IMR-90 (cell line): Measurements from ENCODE around the gene NDUFAF2. TPM values are rescaled to one million over a fixed set of nuclear protein-coding genes. Genes with fewer than 3 reads are reported as not detected.

Experiments used
- ATAC-seq: fragments of 200-7000 bp; cut with Tn5 transposase; 2 replicates; pipeline ENCODE4 v1.9.1; 2020; ENCODE audit warnings: low read depth, mild to moderate bottlenecking, moderate library complexity
- BruUV-seq: library from RNA; stranded (reverse); fragments of 400-500 nt; replicated peaks from 2 replicates; lab custom pipeline; 2021; lab: Mats Ljungman, UMichigan
- CTCF ChIA-PET: fragments of 300-600 bp; formaldehyde crosslinking; extraction: SDS; loops from one replicate; lab custom pipeline; 2021; ENCODE audit warnings: antibody characterized with exemption; lab: Yijun Ruan, JAX
- POLR2A ChIA-PET: fragments of 300-600 bp; sonication (Branson Sonifier 250); formaldehyde crosslinking; loops from one replicate; lab custom pipeline; 2022; ENCODE audit warnings: antibody characterized with exemption; ENCODE audit not compliant: unreplicated experiment; lab: Charles Lee
- DNase-seq: peaks from one replicate; pipeline ENCODE4 v3.0.0; 2013
- H2AFZ ChIP-seq: replicated peaks from 2 replicates; pipeline ENCODE3; 2013; ENCODE audit warnings: low read length, mild to moderate bottlenecking; ENCODE audit not compliant: poor library complexity
- H2AK5ac ChIP-seq: 2 replicates; pipeline ENCODE4 v1.6.1; 2013; ENCODE audit warnings: low read depth, low read length, inconsistent platforms
- H2AK9ac ChIP-seq: replicated peaks from 2 replicates; pipeline ENCODE3; 2013; ENCODE audit warnings: mild to moderate bottlenecking, low read depth, low read length, moderate library complexity; ENCODE audit not compliant: poor library complexity
- H2BK120ac ChIP-seq: 2 replicates; pipeline ENCODE4 v1.6.1; 2013; ENCODE audit warnings: low read depth, low read length, inconsistent platforms
- H2BK15ac ChIP-seq: 3 replicates; pipeline ENCODE4 v1.6.1; 2013; ENCODE audit warnings: low read depth, low read length, inconsistent platforms
- H2BK20ac ChIP-seq: 2 replicates; pipeline ENCODE4 v1.6.1; 2013; ENCODE audit warnings: low read depth, mild to moderate bottlenecking, inconsistent platforms, low read length, moderate library complexity
- H2BK5ac ChIP-seq: 2 replicates; pipeline ENCODE4 v1.6.1; 2013; ENCODE audit warnings: mild to moderate bottlenecking, low read depth, low read length, inconsistent platforms; ENCODE audit not compliant: poor library complexity, severe bottlenecking
- H3K14ac ChIP-seq: replicated peaks from 2 replicates; pipeline ENCODE4 v1.6.1; 2013; ENCODE audit warnings: low read depth, low read length, inconsistent platforms
- H3K18ac ChIP-seq: 2 replicates; pipeline ENCODE4 v1.6.1; 2013; ENCODE audit warnings: low read depth, low read length, control low read depth
- H3K23ac ChIP-seq: 2 replicates; pipeline ENCODE4 v1.6.1; 2013; ENCODE audit warnings: low read depth, low read length, inconsistent platforms
- H3K27ac ChIP-seq: 2 replicates; pipeline ENCODE4 v1.5.1; 2013; ENCODE audit warnings: mild to moderate bottlenecking, control low read depth, low read length; ENCODE audit not compliant: insufficient read depth
- H3K27me3 ChIP-seq: 2 replicates; pipeline ENCODE4 v1.6.1; 2013; ENCODE audit warnings: low read length; ENCODE audit not compliant: control insufficient read depth, insufficient read depth
- H3K36me3 ChIP-seq: 2 replicates; pipeline ENCODE4 v1.6.1; 2013; ENCODE audit warnings: low read length, mixed read lengths; ENCODE audit not compliant: control insufficient read depth, insufficient read depth
- H3K4ac ChIP-seq: 2 replicates; pipeline ENCODE4 v1.6.1; 2013; ENCODE audit warnings: low read depth, low read length, inconsistent platforms
- H3K4me1 ChIP-seq: 2 replicates; pipeline ENCODE4 v1.6.1; 2013; ENCODE audit warnings: low read length, mixed read lengths; ENCODE audit not compliant: control insufficient read depth, insufficient read depth
- H3K4me2 ChIP-seq: 2 replicates; pipeline ENCODE4 v1.6.1; 2013; ENCODE audit warnings: low read depth, mild to moderate bottlenecking, control low read depth, low read length, moderate library complexity
- H3K4me3 ChIP-seq: 2 replicates; pipeline ENCODE4 v1.5.1; 2013; ENCODE audit warnings: low read depth, mild to moderate bottlenecking, control low read depth, low read length, moderate library complexity; ENCODE audit not compliant: insufficient read depth
- H3K56ac ChIP-seq: 2 replicates; pipeline ENCODE4 v1.6.1; 2013; ENCODE audit warnings: low read length, inconsistent platforms; ENCODE audit not compliant: insufficient read depth; ENCODE audit errors: extremely low read depth
- H3K79me1 ChIP-seq, 2 experiments: 2 replicates each; pipeline ENCODE4 v1.6.1; 2013; ENCODE audit warnings: low read length in 2 of 2, inconsistent platforms in 1 of 2, low read depth in 1 of 2
- H3K9ac ChIP-seq: 2 replicates; pipeline ENCODE4 v1.6.1; 2013; ENCODE audit warnings: low read depth, low read length, control low read depth
- H3K9me1 ChIP-seq: 2 replicates; pipeline ENCODE4 v1.6.1; 2013; ENCODE audit warnings: low read length, inconsistent platforms; ENCODE audit not compliant: insufficient read depth
- H3K9me3 ChIP-seq: 2 replicates; pipeline ENCODE4 v1.6.1; 2013; ENCODE audit warnings: low read length; ENCODE audit not compliant: control insufficient read depth, insufficient read depth
- H4K20me1 ChIP-seq: 2 replicates; pipeline ENCODE4 v1.6.1; 2013; ENCODE audit warnings: low read length, inconsistent platforms; ENCODE audit not compliant: insufficient read depth
- H4K5ac ChIP-seq: 2 replicates; pipeline ENCODE4 v1.6.1; 2013; ENCODE audit warnings: mild to moderate bottlenecking, low read depth, low read length, control low read depth
- H4K8ac ChIP-seq, 2 experiments: 2 replicates each; pipeline ENCODE4 v1.6.1; 2013; ENCODE audit warnings: low read depth in 2 of 2, low read length in 2 of 2, control low read depth in 1 of 2, inconsistent platforms in 1 of 2
- H4K91ac ChIP-seq: 2 replicates; pipeline ENCODE4 v1.6.1; 2013; ENCODE audit warnings: low read depth, low read length, inconsistent platforms; ENCODE audit not compliant: insufficient read depth
- BHLHE40 ChIP-seq: fragments of 150-350 bp; IDR thresholded peaks from 2 replicates; pipeline ENCODE4 v1.6.1; 2016; ENCODE audit warnings: mild to moderate bottlenecking, low read depth, low read length
- MAZ ChIP-seq: IDR thresholded peaks from 2 replicates; pipeline ENCODE4 v1.6.1; 2012; ENCODE audit warnings: low read depth, mild to moderate bottlenecking, low read length, improper control_type of control experiment, moderate library complexity, borderline replicate concordance
- POLR2A ChIP-seq: IDR thresholded peaks from 2 replicates; pipeline ENCODE4 v1.6.1; 2012; ENCODE audit warnings: mild to moderate bottlenecking, low read depth, low read length
- WGBS, 2 experiments: methylation state at CpG; one replicate each; pipeline versions ENCODE4 v1.1.5 to v1.1.7; 2013; ENCODE audit warnings: missing lambda C conversion rate in 2 of 2; ENCODE audit not compliant: insufficient read length in 1 of 2; ENCODE audit errors: extremely low coverage in 2 of 2; 5-methylcytosine and 5-hydroxymethylcytosine counted together
- dilution Hi-C: fragments of 300-500 bp; cut with HindIII; formaldehyde crosslinking; loops from one replicate; pipeline ENCODE4 v1.14.3; 2018; ENCODE audit warnings: low sequenced_read_pairs; ENCODE audit not compliant: unreplicated experiment
- in situ Hi-C: fragments of 300-500 bp; cut with MboI; formaldehyde crosslinking; loops from 3 replicates; pipeline ENCODE4 v1.14.3; 2019; ENCODE audit warnings: low sequenced_read_pairs, inconsistent platforms, mixed read lengths
- intact Hi-C: fragments of 100-400 bp; cut with micrococcal nuclease; formaldehyde crosslinking; loops from 2 replicates; pipeline ENCODE4 v1.10.0; 2022
- polyA plus RNA-seq, 3 experiments: library from polyadenylated mRNA; depleted of rRNA; stranded (reverse); fragments of >200 nt; gene quantifications; 2 replicates each; pipeline ENCODE4 v1.2.3, GENCODE V29; 2012; ENCODE audit warnings: low replicate concordance in 1 of 3
- total RNA-seq: library from RNA; depleted of rRNA; stranded (reverse); fragments of >200 nt; gene quantifications from 2 replicates; pipeline ENCODE4 v1.2.3, GENCODE V29; 2012

The NDUFAF2 gene
- total and polyA plus RNA-seq, 2 of the 4 experiments (the other 2 are of a cell fraction), result 11.8 to 24.7 TPM

- Histone ChIP-seq H3K14ac (no peak overlapping the region), H4K20me1 (peaks cover 7% of the 10 kb centered on the region; the same call in 1 of the 2 replicates), H3K23ac (no peak overlapping the region), H3K9ac (no peak overlapping the region), H3K9me3 (peaks cover 4% of the 10 kb centered on the region; the same call in 1 of the 2 replicates), H3K4me1 (no peaks in the 10 kb centered on the region), H4K5ac (no peak overlapping the region), H3K56ac (no peak overlapping the region), H3K4ac (no peak overlapping the region), H2AK9ac (no peak overlapping the region), H3K18ac (no peak overlapping the region), H3K79me1 (peaks cover 9 to 17% of the 10 kb centered on the region in 2 experiments), H2BK15ac (no peak overlapping the region), H2BK20ac (no peak overlapping the region), H2AFZ (no peak overlapping the region), H3K4me2 (no peak overlapping the region), H2BK120ac (no peak overlapping the region), H3K4me3 (no peak overlapping the region), H3K36me3 (no peaks in the 10 kb centered on the region), H3K27ac (no peak overlapping the region), H3K9me1 (0 out of 2 replicates have a peak, but pooled peaks cover 5% of the 10 kb centered on the region), H2AK5ac (no peak overlapping the region), H4K91ac (no peak overlapping the region), H4K8ac (no peak overlapping the region), H3K27me3 (no peaks in the 10 kb centered on the region), H2BK5ac (no peak overlapping the region)
- intact Hi-C loops, result no loop called here
- CTCF ChIA-PET, result no interaction called here
- DNase-seq (no peak), ATAC-seq (no peak)
- no TSS peak for BruUV-seq
- TF ChIP-seq POLR2A, result no peak
- TF ChIP-seq BHLHE40, result no peak
- TF ChIP-seq MAZ, result no peak
- no CpG with 5 or more reads among the region's 3 CpGs for WGBS, 2 experiments
- dilution Hi-C loops, result no loop called here
- in situ Hi-C loops, result no loop called here
- POLR2A ChIA-PET, result no interaction called here
Observed at GRCh38 chr5:60996368-60996767, 51.4 kb downstream of the NDUFAF2 start.
